ENCODE results near the gene AKAP6.

- TF ChIP-seq POLR2AphosphoS5 (IDR thresholded peaks at IDR 0.05; ENCODE audit: low read depth, low read length) (no peak), POLR2A (IDR thresholded peaks at IDR 0.05; ENCODE audit: low read depth, low read length) (no peak), TAF1 (IDR thresholded peaks at IDR 0.05; ENCODE audit: low read depth, low read length) (no peak), SPI1 (IDR thresholded peaks at IDR 0.05; ENCODE audit: low read depth, low read length) (no peak)
These were observed 316.5 kb downstream of the AKAP6 start for GRCh38 chr14:32645551-32645950.

All from GM12891 (cell line).